Activated T-cell treated with anti-CD3 and anti-CD28 coated beads, Interleukin-2, amount 50 U/mL, for 4 hours (primary cell): Measurements from ENCODE around the gene ECHDC3. TPM values are rescaled to one million over a fixed set of nuclear protein-coding genes. Genes with fewer than 3 reads are reported as not detected.

ENCODE experiments used
- ATAC-seq, 2 donors: fragments of 200-7000 bp; cut with Tn5 transposase; one replicate each; pipeline ENCODE4 v1.10.0; 2021
- DNase-seq: peaks from one replicate; pipeline ENCODE4 v3.0.0-alpha.2; 2020
- H3K27me3 Mint-ChIP-seq: one replicate; pipeline ENCODE4 v1.8.0; 2021; ENCODE audit warnings: low read depth, mixed read lengths
- H3K36me3 Mint-ChIP-seq: one replicate; pipeline ENCODE4 v1.8.0; 2022; ENCODE audit warnings: mixed read lengths; ENCODE audit not compliant: insufficient read depth
- H3K4me1 Mint-ChIP-seq: one replicate; pipeline ENCODE4 v1.8.0; 2021; ENCODE audit warnings: low read depth, mixed read lengths
- H3K4me3 Mint-ChIP-seq: one replicate; pipeline ENCODE4 v1.8.0; 2021; ENCODE audit warnings: mild to moderate bottlenecking, moderate library complexity, mixed read lengths
- H3K9me3 Mint-ChIP-seq: one replicate; pipeline ENCODE4 v1.8.0; 2021; ENCODE audit warnings: mixed read lengths
- total RNA-seq, 3 donors: library from RNA; stranded (reverse); gene quantifications; one replicate each; pipeline ENCODE4 v1.2.1, GENCODE V29; 2021

The ECHDC3 gene
- total RNA-seq, 3 donors from 2014 or later: 1.1 to 2.0 (median 1.8) TPM

GRCh38 chr10:11795101-11795920 is 53.1 kb downstream of the ECHDC3 start:
- Mint-ChIP-seq H3K27me3 (no peaks in the 10 kb centered on the region), H3K9me3 (peaks cover 3% of the 10 kb centered on the region), H3K4me1 (no peaks in the 10 kb centered on the region), H3K4me3 (no peak overlapping the region), H3K36me3 (no peaks in the 10 kb centered on the region)
- DNase-seq (peak; percentile 7), ATAC-seq (no peak)

GRCh38 chr10:11796474-11796873 is 54.3 kb downstream of the ECHDC3 start:
- Mint-ChIP-seq H3K4me3 (no peak overlapping the region), H3K9me3 (peaks cover 3% of the 10 kb centered on the region), H3K4me1 (no peaks in the 10 kb centered on the region), H3K36me3 (no peaks in the 10 kb centered on the region), H3K27me3 (no peaks in the 10 kb centered on the region)
- DNase-seq (no peak), ATAC-seq (no peak)

- Mint-ChIP-seq H3K36me3 (no peaks in the 10 kb centered on the region), H3K4me1 (no peaks in the 10 kb centered on the region), H3K4me3 (no peak overlapping the region), H3K27me3 (no peaks in the 10 kb centered on the region), H3K9me3 (peaks cover 3% of the 10 kb centered on the region)
- ATAC-seq (no peak), DNase-seq (no peak)
These were observed 55.1 kb downstream of the ECHDC3 start for GRCh38 chr10:11797281-11797680.

GRCh38 chr10:11797847-11798633 is 55.9 kb downstream of the ECHDC3 start:
- Mint-ChIP-seq H3K9me3 (peaks cover 3% of the 10 kb centered on the region), H3K27me3 (peaks cover 3% of the 10 kb centered on the region), H3K4me3 (no peak overlapping the region), H3K36me3 (no peaks in the 10 kb centered on the region), H3K4me1 (no peaks in the 10 kb centered on the region)
- no peak for ATAC-seq
- DNase-seq: no peak

GRCh38 chr10:11798845-11799735 is 56.9 kb downstream of the ECHDC3 start:
- DNase-seq: no peak
- H3K4me1 Mint-ChIP-seq: no peaks in the 10 kb centered on the region
- H3K36me3 Mint-ChIP-seq: no peaks in the 10 kb centered on the region
- no peak for ATAC-seq
- peaks cover 3% of the 10 kb centered on the region for H3K9me3 Mint-ChIP-seq
- peaks cover 3% of the 10 kb centered on the region for H3K27me3 Mint-ChIP-seq
- no peak overlapping the region for H3K4me3 Mint-ChIP-seq

- H3K9me3 Mint-ChIP-seq: peaks cover 3% of the 10 kb centered on the region
- DNase-seq (no peak), ATAC-seq (no peak)
- no peaks in the 10 kb centered on the region for H3K36me3 Mint-ChIP-seq
- peaks cover 3% of the 10 kb centered on the region for H3K27me3 Mint-ChIP-seq
- no peak overlapping the region for H3K4me3 Mint-ChIP-seq
- no peaks in the 10 kb centered on the region for H3K4me1 Mint-ChIP-seq
These were observed 57.5 kb downstream of the ECHDC3 start for GRCh38 chr10:11799736-11800080.

GRCh38 chr10:11804336-11804735 is 62.2 kb downstream of the ECHDC3 start:
- Mint-ChIP-seq H3K27me3 (peaks cover 7% of the 10 kb centered on the region), H3K9me3 (no peaks in the 10 kb centered on the region), H3K4me3 (no peak overlapping the region), H3K4me1 (no peaks in the 10 kb centered on the region), H3K36me3 (no peaks in the 10 kb centered on the region)
- ATAC-seq (no peak), DNase-seq (no peak)

GRCh38 chr10:11805792-11806191 is 63.6 kb downstream of the ECHDC3 start:
- no peaks in the 10 kb centered on the region for H3K4me1 Mint-ChIP-seq
- H3K9me3 Mint-ChIP-seq: no peaks in the 10 kb centered on the region
- DNase-seq (no peak), ATAC-seq (no peak)
- no peaks in the 10 kb centered on the region for H3K36me3 Mint-ChIP-seq
- H3K27me3 Mint-ChIP-seq: peaks cover 11% of the 10 kb centered on the region
- H3K4me3 Mint-ChIP-seq: no peak overlapping the region

GRCh38 chr10:11806706-11807105 is 64.5 kb downstream of the ECHDC3 start:
- H3K4me1 Mint-ChIP-seq: no peaks in the 10 kb centered on the region
- no peaks in the 10 kb centered on the region for H3K9me3 Mint-ChIP-seq
- ATAC-seq (no peak), DNase-seq (no peak)
- H3K36me3 Mint-ChIP-seq: no peaks in the 10 kb centered on the region
- no peak overlapping the region for H3K4me3 Mint-ChIP-seq
- H3K27me3 Mint-ChIP-seq: peaks cover 11% of the 10 kb centered on the region

- no peak for DNase-seq
- no peaks in the 10 kb centered on the region for H3K36me3 Mint-ChIP-seq
- peaks cover 9% of the 10 kb centered on the region for H3K27me3 Mint-ChIP-seq
- no peaks in the 10 kb centered on the region for H3K9me3 Mint-ChIP-seq
- no peak for ATAC-seq
- H3K4me3 Mint-ChIP-seq: no peak overlapping the region
- no peaks in the 10 kb centered on the region for H3K4me1 Mint-ChIP-seq
These were observed 66.6 kb downstream of the ECHDC3 start for GRCh38 chr10:11808808-11809207.

- no peak for DNase-seq
- Mint-ChIP-seq H3K4me1 (no peaks in the 10 kb centered on the region), H3K36me3 (no peaks in the 10 kb centered on the region), H3K9me3 (no peaks in the 10 kb centered on the region), H3K4me3 (no peak overlapping the region), H3K27me3 (peaks cover 9% of the 10 kb centered on the region)
- ATAC-seq: no peak
These were observed 68.2 kb downstream of the ECHDC3 start for GRCh38 chr10:11810313-11810766.

- H3K4me1 Mint-ChIP-seq: no peaks in the 10 kb centered on the region
- no peaks in the 10 kb centered on the region for H3K36me3 Mint-ChIP-seq
- ATAC-seq: no peak
- H3K27me3 Mint-ChIP-seq: peaks cover 9% of the 10 kb centered on the region
- H3K4me3 Mint-ChIP-seq: no peak overlapping the region
- no peak for DNase-seq
- H3K9me3 Mint-ChIP-seq: no peaks in the 10 kb centered on the region
These were observed 68.8 kb downstream of the ECHDC3 start for GRCh38 chr10:11810973-11811372.

- DNase-seq (no peak), ATAC-seq (no peak)
- peaks cover 9% of the 10 kb centered on the region for H3K27me3 Mint-ChIP-seq
- H3K4me3 Mint-ChIP-seq: no peak overlapping the region
- no peaks in the 10 kb centered on the region for H3K9me3 Mint-ChIP-seq
- no peaks in the 10 kb centered on the region for H3K4me1 Mint-ChIP-seq
- no peaks in the 10 kb centered on the region for H3K36me3 Mint-ChIP-seq
These were observed 71.0 kb downstream of the ECHDC3 start for GRCh38 chr10:11813177-11813576.
